GM08714 (cell line): ENCODE results near the gene FUT3.

Source experiments
- H3K4me3 ChIP-seq: fragments of 200-500 bp; sonication (Bioruptor generic); 2 replicates; pipeline ENCODE4 v1.5.1; 2014; ENCODE audit warnings: mild to moderate bottlenecking, low read length, inconsistent platforms
- ZNF274 ChIP-seq: IDR thresholded peaks from 2 replicates; pipeline ENCODE4 v1.6.1; 2012; ENCODE audit warnings: mild to moderate bottlenecking, low read depth, low read length

FUT3 gene

DNA sequence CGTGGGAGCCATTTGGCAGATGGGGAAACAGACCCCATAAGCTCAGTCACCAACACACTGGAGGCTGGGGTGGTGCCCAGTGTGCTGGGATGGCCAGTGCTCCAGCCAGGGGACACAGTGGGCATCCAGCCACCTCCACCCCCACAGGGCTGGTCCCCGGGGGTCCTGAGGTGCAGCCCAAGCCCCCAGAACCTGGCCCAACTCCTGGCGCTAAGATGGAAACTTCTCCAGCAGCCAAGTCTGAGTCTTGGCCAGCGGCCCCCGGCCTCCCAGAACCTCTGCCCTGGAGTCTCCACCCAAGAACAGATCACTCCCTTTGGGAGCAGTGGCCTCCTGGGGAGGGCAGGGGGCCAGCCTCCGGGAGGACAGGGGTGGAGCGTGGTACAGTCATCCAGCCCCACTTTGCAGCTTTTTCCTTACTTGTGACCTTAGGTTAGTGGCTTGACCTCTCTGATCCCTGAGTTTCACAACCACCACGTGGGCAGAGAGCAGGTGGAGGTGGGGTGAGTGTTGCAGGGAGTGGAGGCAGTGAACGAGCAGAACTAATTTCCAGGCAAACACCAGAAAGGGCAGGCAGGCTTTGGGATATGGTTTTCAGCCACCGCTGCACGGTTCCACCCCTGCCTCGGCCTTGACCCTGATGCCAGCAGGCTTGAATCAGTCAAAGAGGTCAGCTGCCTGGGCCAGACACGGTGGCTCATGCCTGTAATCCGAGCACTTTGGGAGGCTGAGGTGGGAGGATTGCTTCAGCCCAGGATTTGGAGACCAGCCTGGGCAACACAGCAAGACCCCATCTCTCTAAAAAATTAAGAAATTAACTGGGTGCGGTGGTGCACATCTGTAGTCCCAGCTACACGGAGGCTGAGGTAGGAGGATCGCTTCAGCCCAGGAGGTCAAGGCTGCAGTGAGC lies 50.6 kb downstream of the FUT3 start:
- H3K4me3 ChIP-seq = no peak overlapping the region
- TF ChIP-seq ZNF274 = no peak

- TF ChIP-seq ZNF274 = no peak
- H3K4me3 ChIP-seq = no peak overlapping the region
Observed at GRCh38 chr19:5799247-5800241, 51.7 kb downstream of the FUT3 start.

- no peak for TF ChIP-seq ZNF274
- H3K4me3 ChIP-seq = no peak overlapping the region
Observed at GRCh38 chr19:5798244-5798643, 53.0 kb downstream of the FUT3 start.

DNA sequence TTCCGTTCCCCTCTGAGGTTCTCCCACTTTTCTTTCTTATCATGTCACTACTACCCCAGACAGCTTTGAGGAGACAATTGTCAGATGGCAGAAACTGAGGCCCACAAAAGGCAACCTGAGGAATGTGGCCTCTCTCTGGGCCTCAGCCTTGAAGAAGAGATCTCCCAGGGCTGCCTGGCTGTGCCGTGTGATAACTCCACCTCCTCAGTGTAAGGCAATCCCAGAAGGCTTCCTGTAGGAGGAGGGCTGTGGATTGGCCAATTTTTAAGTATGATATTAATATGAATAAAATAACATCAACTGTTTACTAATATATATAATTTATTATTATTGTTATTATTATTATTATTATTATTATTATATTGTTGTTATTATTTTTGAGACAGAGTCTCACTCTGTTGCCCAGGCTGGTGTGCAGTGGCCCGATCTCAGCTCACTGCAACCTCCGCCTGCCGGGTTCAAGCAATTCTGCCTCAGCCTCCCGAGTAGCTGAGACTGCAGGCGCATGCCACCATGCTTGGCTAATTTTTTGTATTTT lies 55.8 kb downstream of the FUT3 start:
- H3K4me3 ChIP-seq = no peak overlapping the region
- no peak for TF ChIP-seq ZNF274

GRCh38 chr19:5793188-5793587 lies 58.1 kb downstream of the FUT3 start:
- H3K4me3 ChIP-seq = no peak overlapping the region
- TF ChIP-seq ZNF274 = no peak
